Mucosa of descending colon (tissue), 3 donors: ENCODE data around the gene ARHGAP27. TPM values are rescaled to one million over a fixed set of nuclear protein-coding genes. Genes with fewer than 3 reads are reported as not detected.

Experiments
- ATAC-seq: fragments of 200-7000 bp; cut with Tn5 transposase; one replicate; pipeline ENCODE4 v1.9.1; 2020; ENCODE audit warnings: mild to moderate bottlenecking, moderate library complexity
- DNase-seq, 3 donors: peaks; one replicate each; pipeline ENCODE4 v3.0.0-alpha.2; 2020
- H3K36me3 ChIP-seq: fragments of 200-600 bp; one replicate; pipeline ENCODE4 v1.8.0; 2021; ENCODE audit warnings: low read depth, mild to moderate bottlenecking
- H3K4me1 ChIP-seq: fragments of 200-600 bp; one replicate; pipeline ENCODE4 v1.8.0; 2021; ENCODE audit warnings: low read depth, mild to moderate bottlenecking
- H3K4me3 ChIP-seq: fragments of 200-600 bp; one replicate; pipeline ENCODE4 v1.8.0; 2021; ENCODE audit warnings: mild to moderate bottlenecking
- H3K9me3 ChIP-seq: fragments of 200-600 bp; one replicate; pipeline ENCODE4 v1.8.0; 2021; ENCODE audit warnings: mild to moderate bottlenecking
- intact Hi-C, 2 donors: fragments of 100-400 bp; cut with DNase I in 1 of 2; cut with micrococcal nuclease in 1 of 2; formaldehyde crosslinking; loops; one replicate each; pipeline versions ENCODE4 v1.11.0 to v1.11.1; 2022; cut with DNase I, micrococcal nuclease
- total RNA-seq, 3 donors: library from RNA; stranded (reverse); fragmentation: NEBNext Ultra II Directional in 2 of 3; extraction: Animal tissue kit (Norgen Biotek cat#: 25700) in 2 of 3; gene quantifications; one replicate each; pipeline versions ENCODE4 v1.2.1 to v1.2.4, GENCODE V29; 2021 to 2023
- TF ChIP-seq, protein P1 (sequence below): fragments of 200-600 bp; IDR thresholded peaks from one replicate; pipeline ENCODE4 v1.8.0; 2022; ENCODE audit warnings: antibody characterized with exemption, mild to moderate bottlenecking
- donor health status: DM: no; HTN: no; CAD: no; lungs with moderate emphysema.
- donor health status: DM: no; HTN: no; CAD: no.
- donor health status: DM: no; HTN: yes; CAD: no.

The ARHGAP27 gene
- total RNA-seq, 3 donors from 2014 or later: 88.7 to 199 (median 165) TPM

DNA sequence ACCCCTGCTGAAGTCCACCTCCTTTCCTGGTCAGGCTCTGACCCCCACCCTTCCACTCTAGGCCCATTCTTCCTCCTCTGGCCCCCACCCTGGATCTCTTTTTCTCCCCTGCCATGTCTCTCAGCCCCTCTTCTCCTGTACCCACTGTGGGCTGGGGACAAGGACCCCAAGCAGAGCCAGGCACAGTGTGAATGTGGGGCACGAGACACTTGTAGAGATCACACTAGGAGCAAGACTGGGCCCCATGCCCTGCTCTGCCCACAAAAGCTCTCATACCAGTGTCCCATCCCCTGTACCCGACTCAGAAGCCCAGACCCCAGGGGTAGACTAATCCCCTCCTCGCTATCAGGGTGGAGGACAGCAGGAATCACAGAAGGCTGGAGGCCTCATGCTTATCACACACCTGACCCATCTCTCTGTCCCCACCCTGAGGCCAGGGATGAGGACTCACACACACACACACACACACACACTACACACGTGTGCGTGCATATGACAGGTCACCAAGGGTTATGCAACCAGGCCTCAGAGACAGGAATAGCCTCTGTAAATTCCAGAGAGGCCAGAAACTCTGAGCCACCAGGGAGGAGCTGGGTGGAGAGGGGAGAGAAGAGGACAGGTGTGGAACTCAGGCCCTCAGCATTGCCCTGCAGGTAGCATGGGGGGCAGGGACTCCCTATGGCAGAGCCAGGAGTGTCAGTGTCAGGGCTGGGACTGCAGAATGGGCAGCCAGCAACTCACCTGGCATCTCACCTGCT lies 21.1 kb downstream of the ARHGAP27 start:
- Histone ChIP-seq H3K9me3 (no peaks in the 10 kb centered on the region), H3K4me3 (no peak overlapping the region), H3K36me3 (no peaks in the 10 kb centered on the region), H3K4me1 (peaks cover 92% of the 10 kb centered on the region)
- ATAC-seq: peak; percentile 35
- TF ChIP-seq, protein P1, sequence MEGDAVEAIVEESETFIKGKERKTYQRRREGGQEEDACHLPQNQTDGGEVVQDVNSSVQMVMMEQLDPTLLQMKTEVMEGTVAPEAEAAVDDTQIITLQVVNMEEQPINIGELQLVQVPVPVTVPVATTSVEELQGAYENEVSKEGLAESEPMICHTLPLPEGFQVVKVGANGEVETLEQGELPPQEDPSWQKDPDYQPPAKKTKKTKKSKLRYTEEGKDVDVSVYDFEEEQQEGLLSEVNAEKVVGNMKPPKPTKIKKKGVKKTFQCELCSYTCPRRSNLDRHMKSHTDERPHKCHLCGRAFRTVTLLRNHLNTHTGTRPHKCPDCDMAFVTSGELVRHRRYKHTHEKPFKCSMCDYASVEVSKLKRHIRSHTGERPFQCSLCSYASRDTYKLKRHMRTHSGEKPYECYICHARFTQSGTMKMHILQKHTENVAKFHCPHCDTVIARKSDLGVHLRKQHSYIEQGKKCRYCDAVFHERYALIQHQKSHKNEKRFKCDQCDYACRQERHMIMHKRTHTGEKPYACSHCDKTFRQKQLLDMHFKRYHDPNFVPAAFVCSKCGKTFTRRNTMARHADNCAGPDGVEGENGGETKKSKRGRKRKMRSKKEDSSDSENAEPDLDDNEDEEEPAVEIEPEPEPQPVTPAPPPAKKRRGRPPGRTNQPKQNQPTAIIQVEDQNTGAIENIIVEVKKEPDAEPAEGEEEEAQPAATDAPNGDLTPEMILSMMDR: no peak
- peak in 2 of 3 donors; percentile 55 to 64 for DNase-seq
- intact Hi-C loops: no loop called here

DNA sequence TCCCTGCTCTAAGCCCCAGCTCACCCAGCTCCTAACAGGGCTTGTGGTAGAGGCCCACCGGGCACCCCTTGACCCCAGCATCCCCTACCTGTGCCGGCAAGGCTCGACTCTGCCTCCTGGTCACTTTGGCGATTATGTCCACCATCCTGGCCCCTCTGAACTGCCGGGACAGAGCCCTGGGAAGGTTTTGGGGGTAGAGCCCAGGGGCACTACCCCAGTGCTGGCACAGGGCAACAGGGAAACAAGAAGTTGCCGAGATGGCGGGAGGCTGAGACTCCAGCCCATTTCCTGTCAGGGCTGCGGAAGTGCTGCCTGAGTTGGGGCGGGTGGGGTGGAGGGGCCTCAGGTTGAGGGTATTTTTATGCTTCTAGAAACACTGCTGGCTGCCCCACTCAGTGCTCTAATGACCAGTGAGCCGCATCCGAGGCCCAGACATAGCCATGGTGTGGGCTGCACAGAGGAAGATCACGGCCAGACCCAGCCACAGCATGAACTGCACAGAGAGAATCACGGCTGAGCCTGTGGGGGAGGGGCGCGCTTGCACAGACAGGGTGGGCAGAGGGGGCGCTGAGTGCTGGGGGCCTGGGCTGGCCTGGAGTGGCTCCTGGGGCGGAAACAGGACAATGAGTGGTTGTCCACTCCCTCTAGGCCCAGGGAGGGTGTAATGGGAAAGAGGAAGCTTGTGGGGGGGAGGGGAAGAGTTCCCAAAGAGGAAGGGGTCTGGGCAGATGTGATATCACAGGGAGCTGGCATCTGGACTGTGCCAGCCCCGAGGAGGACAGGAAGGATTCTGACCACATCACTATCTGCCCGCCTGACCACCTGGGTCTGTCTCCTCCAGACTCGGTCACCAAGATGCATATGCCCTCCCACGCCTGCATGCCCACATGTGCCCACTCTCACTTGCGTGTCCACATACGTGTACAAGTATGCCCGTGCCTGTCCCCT lies 22.3 kb downstream of the ARHGAP27 start:
- intact Hi-C loops: no loop called here
- H3K4me1 ChIP-seq: peaks cover 92% of the 10 kb centered on the region
- TF ChIP-seq, protein P1: no peak
- ATAC-seq (no peak), DNase-seq (peak; percentile 55 to 80 (median 62))
- no peaks in the 10 kb centered on the region for H3K9me3 ChIP-seq
- H3K4me3 ChIP-seq: no peak overlapping the region
- no peaks in the 10 kb centered on the region for H3K36me3 ChIP-seq

DNA sequence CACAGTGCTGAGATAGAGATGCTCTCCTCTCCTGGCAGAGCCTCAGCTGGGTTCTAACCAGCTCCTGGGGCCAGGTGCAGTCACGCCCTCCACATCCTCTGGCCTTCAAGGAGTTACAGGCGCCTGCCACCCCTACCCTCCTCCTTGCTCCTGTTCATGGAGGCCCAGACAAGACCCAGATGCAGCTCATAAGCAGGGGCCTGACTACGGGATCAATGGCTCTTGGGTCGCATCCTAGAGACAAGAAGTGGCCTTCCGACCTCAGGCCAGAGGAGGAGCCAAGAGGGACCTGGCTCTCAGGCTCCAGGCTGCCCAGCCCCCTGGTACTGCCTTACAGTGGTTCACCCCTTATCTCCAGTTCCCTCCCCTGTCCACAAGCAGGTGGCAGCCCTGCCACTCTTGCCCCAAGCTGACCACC lies 23.0 kb downstream of the ARHGAP27 start:
- no peak overlapping the region for H3K4me3 ChIP-seq
- no peaks in the 10 kb centered on the region for H3K36me3 ChIP-seq
- intact Hi-C loops: no loop called here
- no peak for ATAC-seq
- H3K4me1 ChIP-seq: peaks cover 93% of the 10 kb centered on the region
- TF ChIP-seq, protein P1: no peak
- H3K9me3 ChIP-seq: no peaks in the 10 kb centered on the region
- DNase-seq: peak in 1 of 3 donors; percentile 23

DNA sequence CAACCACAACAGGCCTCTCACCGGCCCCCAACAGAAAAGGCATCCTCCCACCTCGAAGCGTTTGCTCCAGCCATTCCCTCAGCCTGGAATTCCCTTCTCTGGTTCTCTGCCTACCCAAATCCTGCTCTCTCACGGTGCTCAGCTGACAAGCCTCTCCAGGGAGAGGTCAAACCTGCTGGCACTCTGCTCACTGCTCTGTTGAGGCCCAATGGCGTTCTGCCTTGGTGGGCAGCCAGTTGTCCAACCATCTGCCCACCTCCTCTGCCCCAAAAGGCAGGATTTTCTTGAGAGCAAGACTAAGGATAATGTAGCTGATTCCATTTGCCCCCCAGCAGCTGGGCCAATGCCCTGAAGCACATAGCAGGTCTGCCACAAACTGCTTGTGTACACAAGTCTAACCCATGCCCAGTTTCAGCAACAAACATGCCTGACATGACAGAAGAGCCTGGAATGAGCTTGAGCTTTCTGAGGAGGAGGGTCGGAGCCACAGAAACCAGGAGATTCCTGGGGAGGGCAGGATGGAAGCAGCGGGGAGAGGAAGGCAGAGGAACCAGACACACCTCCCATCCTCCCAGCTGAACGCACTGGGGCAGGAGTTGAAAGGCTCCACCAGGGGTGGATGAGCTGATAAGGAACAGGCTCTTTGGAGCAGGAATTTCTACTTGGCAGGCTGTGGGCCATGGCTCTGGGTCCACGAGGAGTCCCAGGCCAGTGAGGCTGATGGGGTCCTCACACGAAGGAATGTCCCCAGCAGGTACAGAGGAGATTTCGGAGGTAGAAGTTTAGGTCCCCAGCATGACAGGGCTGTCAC lies 23.9 kb downstream of the ARHGAP27 start:
- TF ChIP-seq, protein P1: no peak
- Histone ChIP-seq H3K36me3 (no peaks in the 10 kb centered on the region), H3K4me1 (peaks cover 87% of the 10 kb centered on the region), H3K4me3 (no peak overlapping the region), H3K9me3 (no peaks in the 10 kb centered on the region)
- ATAC-seq (no peak), DNase-seq (peak; percentile 35 to 52 (median 41))
- intact Hi-C loops: no loop called here

DNA sequence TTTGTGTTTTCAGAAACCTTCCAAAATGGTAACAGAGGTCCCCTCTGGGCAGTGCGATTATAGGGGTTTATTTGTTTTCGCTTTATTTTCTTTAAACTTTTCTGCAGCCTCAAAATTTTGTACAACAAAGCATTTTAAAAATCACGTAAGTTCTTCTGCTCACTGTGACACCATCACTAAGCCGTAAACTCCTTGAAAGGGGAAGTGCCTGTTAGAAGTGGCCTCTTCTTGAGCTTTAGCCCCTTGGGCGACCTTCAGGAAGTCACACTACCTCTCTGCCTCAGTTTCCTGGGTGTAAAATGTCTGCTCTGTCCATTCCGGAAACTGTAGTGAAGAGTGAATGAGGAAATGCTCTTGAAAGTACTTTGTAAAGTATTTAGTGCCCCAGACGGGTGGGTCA lies 26.6 kb downstream of the ARHGAP27 start:
- no peak for ATAC-seq
- H3K9me3 ChIP-seq: no peaks in the 10 kb centered on the region
- H3K4me1 ChIP-seq: peaks cover 61% of the 10 kb centered on the region
- intact Hi-C loops: no loop called here
- TF ChIP-seq, protein P1: no peak
- H3K4me3 ChIP-seq: no peak overlapping the region
- no peak for DNase-seq
- no peaks in the 10 kb centered on the region for H3K36me3 ChIP-seq
